Activated CD4-positive, alpha-beta T cell treated with anti-CD3 and anti-CD28 coated beads, Interleukin-2, amount 50 U/mL, for 16 hours (primary cell): ENCODE measurements around the gene RPL4.
"Not testable (repeated sequence)": the region's sequence is repeated elsewhere in the genome, so short reads cannot be mapped to it uniquely, and the experiment has no call there.

Source experiments
- DNase-seq: peaks from one replicate; pipeline ENCODE4 v3.0.0-alpha.2; 2020

The RPL4 gene

GRCh38 chr15:66504563-66505429, at the start of gene RPL4, which contains the start of gene ZWILCH:
RPL4 (minus strand) TSS chr15:66504855; CDS start chr15:66504790, 65 bp downstream.
ZWILCH (plus strand) TSS chr15:66505326; CDS start chr15:66505339, 13 bp downstream.
- DNase-seq = peak; percentile 89

DNA sequence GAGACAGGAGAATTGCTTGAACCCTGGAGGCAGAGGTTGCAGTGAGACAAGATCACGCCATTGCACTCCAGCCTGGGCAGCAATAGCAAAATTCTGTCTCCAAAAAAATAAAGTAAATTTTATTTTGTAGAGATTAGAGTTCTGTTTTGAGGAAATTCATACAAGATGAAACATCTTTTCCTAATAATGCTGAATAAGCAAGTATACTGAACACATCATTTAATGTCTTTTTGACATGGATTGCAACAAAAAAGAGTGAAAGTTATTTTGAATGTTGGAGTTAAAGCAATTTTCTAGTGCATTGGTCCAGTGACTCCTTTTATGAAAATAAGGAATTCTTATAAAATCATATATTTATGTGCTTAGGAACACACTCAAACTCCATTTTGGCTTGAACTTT, 40.6 kb upstream of the RPL4 start:
- no peak for DNase-seq

DNA sequence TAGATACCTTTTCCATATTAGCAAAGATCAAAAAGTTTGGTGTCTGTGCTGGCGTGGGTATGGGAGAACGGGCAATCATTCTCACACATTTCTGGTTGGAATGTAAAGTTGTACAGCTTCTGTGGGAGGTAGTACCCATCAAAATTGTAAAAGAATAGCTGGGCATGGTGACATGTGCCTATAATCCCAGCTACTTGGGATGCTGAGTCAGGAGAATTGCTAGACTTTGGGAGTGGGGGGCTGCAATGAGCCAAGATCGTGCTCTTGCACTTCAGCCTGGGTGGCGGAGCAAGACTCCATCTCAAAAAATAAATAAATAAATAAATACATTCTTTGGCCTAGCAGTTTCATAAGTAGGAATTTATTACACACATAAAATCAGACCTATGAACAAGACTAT, 38.2 kb upstream of the RPL4 start:
- no peak for DNase-seq

DNA sequence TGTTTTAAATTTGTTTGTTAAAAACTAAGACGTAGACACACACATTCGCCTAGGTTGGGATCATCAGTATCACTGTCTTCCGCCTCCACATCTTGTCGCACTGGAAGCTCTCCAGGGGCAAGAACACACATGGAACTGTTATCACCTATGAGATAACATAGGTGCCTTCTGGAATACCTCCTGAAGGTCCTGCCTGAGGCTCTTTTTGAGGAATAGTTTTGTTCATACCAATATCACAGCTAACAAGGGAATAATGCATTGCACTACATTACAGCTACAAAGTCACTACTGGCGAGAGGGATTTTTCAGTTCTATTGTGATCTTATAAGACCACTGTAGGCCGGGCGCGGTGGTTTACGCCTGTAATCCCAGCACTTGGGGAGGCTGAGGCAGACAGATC, 30.4 kb upstream of the RPL4 start:
- DNase-seq = no peak

GRCh38 chr15:66524838-66525237, 20.2 kb upstream of the RPL4 start:
- no peak for DNase-seq

- no peak for DNase-seq
Measured at GRCh38 chr15:66523926-66524325, 19.3 kb upstream of the RPL4 start.

GRCh38 chr15:66515901-66516322, 11.3 kb upstream of the RPL4 start:
- no peak for DNase-seq

DNA sequence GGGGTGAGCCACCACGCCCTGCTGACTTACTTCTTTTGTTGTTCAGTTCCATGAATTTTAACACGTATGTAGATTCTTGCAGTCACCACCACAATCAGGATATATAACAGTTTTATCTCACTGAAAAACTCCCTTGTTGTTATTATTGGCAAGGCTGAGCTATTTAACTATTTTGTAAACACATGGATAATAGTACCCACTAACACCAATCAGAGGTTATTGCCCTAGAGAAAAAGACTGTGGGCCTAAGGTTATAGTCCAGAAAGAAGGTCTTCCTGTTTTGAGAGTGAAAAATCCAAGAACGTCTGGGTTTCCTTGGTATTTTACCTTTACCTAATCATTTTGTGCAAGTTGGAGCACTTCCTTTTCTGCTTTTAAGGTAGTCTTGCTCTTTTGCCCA, 9.9 kb upstream of the RPL4 start:
- DNase-seq = no peak

DNA sequence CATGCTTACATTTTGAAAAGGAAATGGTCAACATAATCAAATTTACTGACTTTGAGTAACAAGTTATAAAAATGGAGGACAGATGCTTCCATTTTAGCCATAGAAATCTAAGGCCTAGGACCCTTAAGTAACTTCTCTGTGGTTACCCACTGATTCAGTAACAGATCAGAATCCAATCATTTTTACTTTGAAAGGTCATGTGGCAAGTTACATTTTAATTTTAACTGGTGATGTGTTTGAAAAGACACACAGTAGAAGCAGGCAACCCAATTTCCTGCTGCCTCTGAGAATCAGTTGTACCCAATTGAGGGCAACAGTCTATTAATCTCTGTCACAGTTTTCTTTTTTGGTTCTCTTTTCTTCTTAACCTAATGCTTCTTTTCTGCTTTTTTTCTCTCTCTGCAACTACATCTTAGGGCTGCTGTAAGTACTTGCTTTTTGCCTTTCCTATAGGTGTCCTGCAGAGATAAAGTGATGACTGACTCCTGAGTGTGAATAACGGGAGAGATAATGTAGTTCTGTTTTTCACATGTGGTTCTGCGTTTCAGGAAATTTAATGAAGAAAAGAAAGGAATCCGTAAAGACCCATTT, 3.7 kb upstream of the RPL4 start:
- no peak for DNase-seq

DNA sequence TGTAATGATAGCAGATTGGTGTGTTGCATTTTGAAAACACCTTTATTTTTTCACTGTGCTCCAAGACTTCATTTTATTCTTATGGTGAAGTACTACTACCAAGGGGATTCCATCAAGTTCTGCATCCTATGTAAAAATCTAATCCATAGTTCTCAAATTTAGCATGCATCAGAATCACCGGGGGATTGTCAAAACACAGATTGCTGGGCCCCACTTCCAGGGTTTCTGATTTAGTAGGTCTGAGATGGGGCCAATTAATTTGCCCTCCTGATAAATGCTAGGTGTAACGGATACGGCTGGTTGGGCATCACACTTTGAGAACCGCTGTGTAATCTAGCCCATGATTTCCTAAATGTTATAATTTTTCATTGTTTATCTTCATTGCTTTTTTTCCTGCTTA, 1.2 kb upstream of the RPL4 start:
- no peak for DNase-seq

DNA sequence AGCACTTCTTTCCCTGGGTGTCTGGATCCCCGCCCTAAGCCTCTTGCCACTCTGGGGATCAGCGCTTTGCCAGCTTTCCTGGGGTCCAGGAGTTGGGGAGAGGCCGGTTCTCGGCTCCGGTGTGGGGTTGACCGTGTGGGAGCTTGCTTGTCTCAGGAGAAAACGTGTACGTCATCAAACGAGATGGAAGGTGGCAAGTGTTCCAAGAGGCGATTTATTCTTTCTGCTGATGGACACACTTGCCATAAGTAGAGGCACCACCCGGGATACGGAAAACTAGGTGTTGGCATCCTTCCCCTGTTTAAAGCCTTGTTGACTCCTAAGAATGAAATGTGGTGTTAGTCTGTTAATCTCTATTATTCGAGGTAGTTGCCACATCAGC, 766 bp upstream of the RPL4 start:
- no peak for DNase-seq

- DNase-seq = no peak
Measured at GRCh38 chr15:66503780-66504562, 684 bp downstream of the RPL4 start.

- DNase-seq = not testable (repeated sequence)
Measured at GRCh38 chr15:66503041-66503648, 1.5 kb downstream of the RPL4 start.

- DNase-seq = no peak
Measured at GRCh38 chr15:66502491-66502890, 2.2 kb downstream of the RPL4 start.

GRCh38 chr15:66500346-66500745, 4.3 kb downstream of the RPL4 start:
- not testable (repeated sequence) for DNase-seq

DNA sequence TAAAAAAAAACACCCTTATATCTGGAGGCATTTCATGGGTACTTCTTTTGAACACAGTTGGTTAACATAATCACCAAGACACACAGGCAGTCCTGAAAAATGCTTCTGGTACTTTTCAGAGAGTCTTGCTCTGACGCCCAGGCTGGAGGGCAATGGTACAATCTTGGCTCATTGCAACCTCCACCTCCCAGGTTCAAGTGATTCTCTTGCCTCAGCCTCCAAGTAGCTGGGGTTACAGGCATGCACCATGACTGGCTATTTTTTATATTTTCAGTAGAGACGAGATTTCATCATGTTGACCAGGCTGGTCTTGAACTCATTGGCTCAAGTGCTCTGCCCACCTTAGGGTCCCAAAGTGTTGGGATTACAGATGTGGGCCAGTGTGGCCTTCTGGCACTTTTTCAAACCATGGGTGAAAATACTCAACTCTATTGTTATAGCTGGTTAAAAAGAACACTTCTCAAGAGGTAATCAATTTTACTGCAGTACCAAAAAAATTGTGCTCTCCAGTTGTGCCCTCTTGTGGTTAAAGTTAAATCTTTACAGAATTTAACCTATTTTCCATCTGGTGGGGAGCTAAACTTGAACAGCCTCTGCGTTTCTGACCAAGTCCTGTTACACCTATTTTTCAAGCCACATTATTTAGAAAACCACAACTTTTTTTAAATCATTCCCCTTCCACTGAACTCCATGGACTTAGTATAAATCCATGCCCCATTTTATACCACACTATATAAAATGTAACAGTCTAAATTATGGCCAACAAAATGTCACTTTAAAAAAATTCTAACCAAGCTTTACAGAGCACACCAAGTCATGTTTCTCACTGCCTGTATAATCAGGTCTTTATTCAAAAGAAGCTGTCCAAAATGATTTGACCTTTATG, 5.9 kb downstream of the RPL4 start:
- peak; percentile 46 for DNase-seq

- peak; percentile 98 for DNase-seq
Measured at GRCh38 chr15:66497502-66498455, 6.9 kb downstream of the RPL4 start, which contains the start of gene SNAPC5. SNAPC5 (minus strand) TSS chr15:66497762; CDS start chr15:66497731, 31 bp downstream.

DNA sequence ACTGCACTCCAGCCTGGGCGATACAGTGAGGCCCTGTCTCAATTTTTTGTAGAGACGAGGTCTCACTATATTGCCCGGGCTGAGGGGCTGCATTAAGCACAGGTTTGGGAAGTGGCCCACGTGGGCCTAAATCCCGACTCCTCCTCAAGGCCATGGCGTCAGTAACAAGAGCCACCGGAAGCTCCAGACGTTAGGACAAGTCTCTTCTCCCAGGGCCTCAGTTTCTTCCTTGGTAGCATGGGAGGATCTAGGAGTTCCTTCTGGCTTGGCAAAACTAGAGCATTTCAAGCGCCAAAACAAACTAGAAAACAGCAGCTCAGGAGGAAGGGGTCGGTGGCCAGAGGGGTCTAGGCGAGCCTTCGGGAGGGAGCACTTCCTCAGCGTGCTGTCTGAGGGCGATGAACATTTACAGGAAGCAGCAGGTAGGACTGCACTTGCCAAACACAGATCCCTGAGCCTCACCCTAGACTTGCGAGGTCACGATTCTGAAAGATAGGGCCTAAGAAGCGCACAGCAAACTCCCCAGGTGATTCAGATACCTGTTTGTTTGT, 7.6 kb downstream of the RPL4 start:
- DNase-seq = no peak

- DNase-seq = no peak
Measured at GRCh38 chr15:66494262-66494661, 10.4 kb downstream of the RPL4 start.

- DNase-seq = no peak
Measured at GRCh38 chr15:66491846-66492245, 12.8 kb downstream of the RPL4 start.
